Upper lobe of right lung (tissue), 1 donor: ENCODE data around the gene SLC44A1. TPM values are rescaled to one million over a fixed set of nuclear protein-coding genes. Genes with fewer than 3 reads are reported as not detected.
A peak's percentile ranks its signal among the peaks of the same experiment; 100 is the strongest.

ENCODE experiments used
- ATAC-seq: fragments of 200-7000 bp; cut with Tn5 transposase; one replicate; pipeline ENCODE4 v1.9.1; 2020; ENCODE audit warnings: mild to moderate bottlenecking, moderate library complexity
- DNase-seq: peaks from one replicate; pipeline ENCODE4 v3.0.0-alpha.2; 2020
- H3K27ac ChIP-seq: fragments of 200-600 bp; one replicate; pipeline ENCODE4 v1.8.0; 2022
- H3K27me3 ChIP-seq: fragments of 200-600 bp; one replicate; pipeline ENCODE4 v1.8.0; 2022; ENCODE audit warnings: mild to moderate bottlenecking
- H3K36me3 ChIP-seq: fragments of 200-600 bp; one replicate; pipeline ENCODE4 v1.8.0; 2022
- H3K4me1 ChIP-seq: fragments of 200-600 bp; one replicate; pipeline ENCODE4 v1.8.0; 2022
- H3K4me3 ChIP-seq: fragments of 200-600 bp; one replicate; pipeline ENCODE4 v1.8.0; 2022; ENCODE audit warnings: mild to moderate bottlenecking
- H3K9me3 ChIP-seq: fragments of 200-600 bp; one replicate; pipeline ENCODE4 v1.8.0; 2022
- CTCF ChIP-seq: fragments of 200-600 bp; IDR thresholded peaks from one replicate; pipeline ENCODE4 v1.8.0; 2022; ENCODE audit warnings: antibody characterized with exemption
- intact Hi-C: fragments of 100-400 bp; cut with DNase I; formaldehyde crosslinking; loops from one replicate; pipeline ENCODE4 v1.11.0; 2022
- total RNA-seq: library from RNA; stranded (reverse); fragmentation: NEBNext Ultra II Directional; extraction: Animal tissue kit (Norgen Biotek cat#: 25700); gene quantifications from one replicate; pipeline ENCODE4 v1.2.1, GENCODE V29; 2021
- donor health status: DM: no; HTN: yes; CAD: no; lungs with severe emphysema.

Gene SLC44A1
- total RNA-seq, 1 donor from 2014 or later = 66.1 TPM

GRCh38 chr9:105338308-105338707, 93.9 kb downstream of the SLC44A1 start:
- no peak overlapping the region for H3K27ac ChIP-seq
- peaks cover 17% of the 10 kb centered on the region for H3K36me3 ChIP-seq
- no peaks in the 10 kb centered on the region for H3K4me1 ChIP-seq
- H3K9me3 ChIP-seq = no peaks in the 10 kb centered on the region
- DNase-seq (no peak), ATAC-seq (peak; percentile 56)
- H3K4me3 ChIP-seq = no peak overlapping the region
- intact Hi-C loops = no loop called here
- H3K27me3 ChIP-seq = no peaks in the 10 kb centered on the region
- no peak for TF ChIP-seq CTCF

GRCh38 chr9:105339849-105340248, 95.4 kb downstream of the SLC44A1 start:
- no peak for TF ChIP-seq CTCF

GRCh38 chr9:105341434-105342146, 97.1 kb downstream of the SLC44A1 start:
- TF ChIP-seq CTCF = no peak
- Histone ChIP-seq H3K36me3 (peaks cover 11% of the 10 kb centered on the region), H3K4me1 (no peaks in the 10 kb centered on the region), H3K27ac (no peak overlapping the region), H3K4me3 (peak overlapping the region; percentile 12), H3K27me3 (no peaks in the 10 kb centered on the region), H3K9me3 (no peaks in the 10 kb centered on the region)
- DNase-seq (no peak), ATAC-seq (no peak)
- intact Hi-C loops = no loop called here

More at GRCh38 chr9:105339849-105340248, 95.4 kb downstream of the SLC44A1 start:
- intact Hi-C loops = no loop called here
- no peaks in the 10 kb centered on the region for H3K4me1 ChIP-seq
- no peak for DNase-seq
- ATAC-seq = no peak
- peaks cover 17% of the 10 kb centered on the region for H3K36me3 ChIP-seq
- H3K4me3 ChIP-seq = no peak overlapping the region
- no peak overlapping the region for H3K27ac ChIP-seq
- H3K9me3 ChIP-seq = no peaks in the 10 kb centered on the region
- no peaks in the 10 kb centered on the region for H3K27me3 ChIP-seq

GRCh38 chr9:105342147-105342505, 97.7 kb downstream of the SLC44A1 start:
- Histone ChIP-seq H3K27me3 (no peaks in the 10 kb centered on the region), H3K4me1 (no peaks in the 10 kb centered on the region), H3K4me3 (peak overlapping the region; percentile 12), H3K27ac (no peak overlapping the region), H3K9me3 (no peaks in the 10 kb centered on the region), H3K36me3 (peaks cover 6% of the 10 kb centered on the region)
- intact Hi-C loops = no loop called here
- ATAC-seq = no peak
- TF ChIP-seq CTCF = no peak
- no peak for DNase-seq

- ATAC-seq (no peak), DNase-seq (no peak)
- Histone ChIP-seq H3K9me3 (no peaks in the 10 kb centered on the region), H3K36me3 (no peaks in the 10 kb centered on the region), H3K4me3 (no peak overlapping the region), H3K27ac (no peak overlapping the region), H3K27me3 (no peaks in the 10 kb centered on the region), H3K4me1 (no peaks in the 10 kb centered on the region)
- TF ChIP-seq CTCF = no peak
- intact Hi-C loops = no loop called here
These were observed 99.8 kb downstream of the SLC44A1 start for GRCh38 chr9:105344283-105344682.

GRCh38 chr9:105345626-105346025, 101.2 kb downstream of the SLC44A1 start:
- no peak overlapping the region for H3K27ac ChIP-seq

More at GRCh38 chr9:105345626-105346025, 101.2 kb downstream of the SLC44A1 start:
- DNase-seq (no peak), ATAC-seq (no peak)
- TF ChIP-seq CTCF = no peak
- Histone ChIP-seq H3K4me3 (no peak overlapping the region), H3K36me3 (peaks cover 3% of the 10 kb centered on the region), H3K9me3 (no peaks in the 10 kb centered on the region), H3K4me1 (no peaks in the 10 kb centered on the region), H3K27me3 (no peaks in the 10 kb centered on the region)
- intact Hi-C loops = no loop called here
